Effector CD8-positive, alpha-beta T cell (primary cell): Measurements from ENCODE around the gene PDE6H.

Experiments
- DNase-seq: peaks from one replicate; lab custom pipeline; 2025; lab: John Stamatoyannopoulos, UW

Gene PDE6H

DNA sequence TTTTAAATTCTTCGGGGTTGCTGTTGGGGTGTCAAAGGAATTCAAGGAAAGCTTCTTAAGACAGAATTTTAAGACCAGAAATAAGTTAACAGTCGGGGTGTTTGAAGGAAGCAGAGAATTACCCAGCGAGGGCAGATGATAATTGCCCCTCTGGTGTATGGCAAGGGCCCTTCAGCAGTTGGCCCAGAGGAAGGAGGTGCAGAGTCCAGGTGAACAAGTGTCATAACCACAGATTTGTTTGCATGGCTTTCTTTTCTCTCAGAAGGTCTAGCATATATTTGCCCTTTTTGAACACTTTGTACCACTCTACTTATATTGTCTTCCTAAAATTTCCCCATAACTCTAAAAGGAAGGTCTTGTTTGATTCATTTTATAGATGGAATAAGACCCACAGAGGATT, 1.8 kb downstream of the PDE6H start:
- no peak for DNase-seq

GRCh38 chr12:14975457-14975856, 2.6 kb downstream of the PDE6H start:
- no peak for DNase-seq

GRCh38 chr12:14976658-14977057, 3.8 kb downstream of the PDE6H start:
- no peak for DNase-seq

- no peak for DNase-seq
These were observed 6.6 kb downstream of the PDE6H start for GRCh38 chr12:14979468-14979867.

GRCh38 chr12:14981049-14981448, 8.2 kb downstream of the PDE6H start:
- DNase-seq = no peak

- DNase-seq = no peak
These were observed 9.7 kb downstream of the PDE6H start for GRCh38 chr12:14982562-14982961.

DNA sequence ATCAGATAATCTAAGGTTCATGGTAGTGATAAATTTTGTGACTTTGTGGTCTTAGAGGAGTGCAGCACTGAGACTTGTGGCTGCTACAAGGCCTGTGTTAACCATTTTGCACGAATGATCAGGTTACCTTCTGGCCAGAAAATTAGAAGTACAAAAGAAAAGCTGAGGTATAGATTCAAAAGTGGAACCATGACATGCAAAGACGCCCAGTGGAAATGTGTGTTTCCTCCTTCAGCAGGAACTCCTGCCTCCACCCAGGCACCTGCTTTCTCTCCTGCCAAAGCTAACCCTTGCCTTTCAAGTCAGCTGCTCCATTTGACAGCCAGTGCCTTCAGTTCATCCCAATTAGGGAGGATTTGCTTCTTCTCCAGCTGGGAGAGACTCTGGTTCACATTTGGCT, 10.1 kb downstream of the PDE6H start:
- no peak for DNase-seq

DNA sequence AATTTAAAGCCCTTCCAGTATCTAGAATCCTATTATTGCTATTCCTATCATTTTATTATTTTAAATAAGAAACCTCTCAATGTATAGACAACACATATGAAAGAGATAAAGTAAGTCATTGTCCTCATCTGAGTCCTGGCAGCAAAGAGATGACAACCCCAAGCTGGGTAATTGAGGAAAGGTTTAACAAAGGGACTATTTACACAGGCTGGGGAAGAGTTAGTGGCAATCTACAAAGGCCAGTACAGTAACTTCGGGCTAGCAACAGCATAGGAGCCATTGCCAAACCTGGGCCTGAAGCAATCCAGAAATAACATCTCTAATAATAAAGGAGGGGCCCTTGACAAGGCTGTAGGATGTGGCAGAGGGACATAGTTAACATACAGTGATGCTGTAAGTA, 11.2 kb downstream of the PDE6H start:
- no peak for DNase-seq

- no peak for DNase-seq
These were observed 12.0 kb downstream of the PDE6H start for GRCh38 chr12:14984766-14985285.

DNA sequence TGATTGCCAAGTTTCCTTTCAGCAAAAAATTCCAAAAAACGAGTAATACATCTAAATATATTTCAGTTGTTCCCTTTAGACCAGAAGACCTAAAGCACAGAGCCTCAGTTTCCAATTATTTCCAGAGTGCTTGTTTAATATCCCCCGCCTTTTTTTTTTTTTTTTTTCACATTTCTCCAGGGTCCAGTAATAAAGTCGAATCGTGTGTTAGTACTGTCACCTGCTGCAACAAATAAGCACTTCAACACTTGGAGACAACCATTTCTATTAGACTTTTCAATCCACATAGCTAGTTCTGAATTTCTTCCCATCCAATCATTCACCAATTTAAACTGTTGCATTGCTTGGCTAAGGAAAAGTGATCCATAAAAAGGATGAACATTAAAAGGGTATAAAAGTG, 13.6 kb downstream of the PDE6H start:
- DNase-seq = no peak

GRCh38 chr12:14988035-14988434, 15.2 kb downstream of the PDE6H start:
- no peak for DNase-seq

DNA sequence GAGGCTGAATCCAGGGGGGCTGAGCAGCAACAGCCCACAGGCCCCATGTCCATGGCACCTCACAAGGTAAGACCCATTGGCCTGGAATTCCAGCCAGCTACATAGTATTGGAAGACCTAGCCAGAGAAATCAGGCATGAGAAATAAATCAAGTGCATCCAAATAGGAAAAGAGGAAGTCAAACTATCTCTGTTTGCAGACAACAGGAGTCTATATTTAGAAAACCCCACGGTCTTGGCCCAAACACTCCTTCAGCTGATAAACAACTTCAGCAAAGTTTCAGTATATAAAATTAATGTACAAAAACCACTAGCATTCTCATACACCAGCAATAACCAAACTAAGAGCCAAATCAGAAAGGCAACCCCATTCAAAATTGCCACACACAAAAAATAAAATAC, 16.9 kb downstream of the PDE6H start:
- DNase-seq = no peak

- DNase-seq = no peak
These were observed 18.2 kb downstream of the PDE6H start for GRCh38 chr12:14991069-14991468.

GRCh38 chr12:14992673-14993072, 19.8 kb downstream of the PDE6H start:
- DNase-seq = no peak

GRCh38 chr12:14993117-14993516, 20.3 kb downstream of the PDE6H start:
- DNase-seq = no peak

GRCh38 chr12:14993537-14994266, 20.9 kb downstream of the PDE6H start:
- DNase-seq = no peak

GRCh38 chr12:14994610-14995009, 21.8 kb downstream of the PDE6H start:
- DNase-seq = no peak

DNA sequence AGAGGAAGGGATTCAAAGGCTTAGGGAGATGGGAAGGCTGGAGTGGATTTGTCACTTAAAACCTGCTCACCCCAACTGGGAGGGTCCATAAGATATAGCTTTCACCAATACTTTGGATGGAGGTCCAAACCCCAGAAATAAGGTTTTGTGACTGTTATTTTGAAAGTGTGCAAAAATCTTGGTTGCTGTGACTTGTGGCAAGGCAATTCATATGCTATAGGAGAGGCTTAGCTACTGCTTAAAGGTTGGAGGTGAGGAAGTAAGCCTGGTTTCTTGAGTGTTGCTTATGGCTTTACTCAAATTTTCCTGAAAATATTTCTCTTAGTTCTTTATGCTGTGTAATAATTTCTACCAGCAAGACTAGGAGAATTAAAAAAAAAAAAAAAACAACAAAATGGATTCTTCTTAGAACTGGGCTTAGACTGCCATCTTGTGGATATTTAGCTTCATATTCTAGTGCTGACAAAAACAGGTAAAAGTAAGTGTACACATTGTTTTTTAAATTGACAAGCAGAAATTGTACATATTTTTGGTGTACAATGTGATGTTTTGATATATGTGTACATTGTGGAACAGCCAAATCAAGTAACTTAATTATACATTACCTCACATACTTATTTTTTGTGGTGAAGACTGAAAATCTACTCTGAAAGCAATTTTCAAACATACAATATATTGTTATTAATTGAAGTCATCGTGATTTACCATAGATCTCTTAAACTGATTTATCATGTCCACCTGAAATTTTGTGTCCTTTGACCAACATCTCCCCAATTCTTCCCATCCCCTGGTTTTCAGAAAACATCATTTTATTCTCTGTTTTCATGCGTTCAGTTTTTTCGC, 23.0 kb downstream of the PDE6H start:
- DNase-seq = no peak

- DNase-seq = no peak
These were observed 25.2 kb downstream of the PDE6H start for GRCh38 chr12:14997998-14998397.

DNA sequence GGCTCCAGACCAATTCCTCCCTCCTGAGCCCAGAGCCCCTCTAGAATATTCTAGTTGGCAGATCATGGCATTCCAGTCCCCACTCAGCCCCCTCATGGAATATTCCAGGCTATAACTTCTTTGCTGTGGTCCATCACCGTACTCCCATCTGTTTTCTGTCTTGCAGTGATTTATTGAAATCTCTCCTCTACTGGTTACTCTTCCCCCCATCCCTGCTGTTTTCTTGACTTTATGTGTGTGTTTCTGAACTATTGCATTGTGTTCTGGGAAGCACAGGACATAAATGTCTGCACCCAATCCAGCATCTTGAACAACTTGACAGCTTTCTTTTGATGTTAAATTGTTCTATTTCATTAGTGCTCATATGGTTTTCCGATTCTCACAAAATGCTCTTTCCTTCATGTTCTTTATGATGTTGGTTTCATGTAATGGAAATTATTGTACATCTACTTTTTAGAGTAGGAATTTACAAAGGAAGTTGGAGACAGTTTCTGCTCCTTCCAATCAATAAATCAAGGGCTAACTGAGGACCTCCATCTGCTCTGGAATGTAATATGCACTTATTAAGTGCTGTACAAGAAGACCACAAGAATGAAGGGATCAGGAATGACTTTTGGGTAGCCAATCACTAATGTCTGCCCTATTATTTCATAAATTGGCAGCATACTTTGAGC, 26.3 kb downstream of the PDE6H start:
- DNase-seq = no peak

GRCh38 chr12:14999695-15000365, 27.0 kb downstream of the PDE6H start:
- no peak for DNase-seq

GRCh38 chr12:15000575-15000974, 27.7 kb downstream of the PDE6H start:
- DNase-seq = no peak
